A204.1 (cell line): ENCODE measurements around the gene RECK.
"Not testable (repeated sequence)": the region's sequence is repeated elsewhere in the genome, so short reads cannot be mapped to it uniquely, and the experiment has no call there.

ENCODE experiments used
- FAIRE-seq: peaks from 2 replicates; lab custom pipeline; 2012; peaks lifted over from hg19 to GRCh38; lab: Jason Lieb, UNC

RECK gene

DNA sequence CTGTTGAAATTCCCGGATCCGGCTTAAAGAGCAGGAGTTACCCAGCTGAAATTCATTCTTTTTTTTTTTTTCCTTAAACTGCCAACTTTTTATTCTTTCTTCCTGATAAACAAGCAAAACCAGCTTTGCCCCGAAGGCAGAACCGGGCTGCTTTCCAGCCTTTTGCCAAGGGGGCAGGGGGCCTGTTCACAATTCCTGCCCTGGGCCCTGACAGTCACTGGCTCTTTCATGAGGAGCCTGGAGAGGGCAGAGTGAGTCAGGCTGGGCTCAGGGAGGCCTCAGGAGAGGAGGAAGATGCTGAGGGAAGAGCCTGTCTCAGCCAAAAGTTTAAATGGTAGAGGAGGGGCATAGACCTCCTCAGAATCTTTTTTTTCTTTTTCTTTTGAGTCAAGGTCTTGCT is 104.6 kb downstream of the RECK start:
- no peak for FAIRE-seq

- no peak for FAIRE-seq
These were observed 105.0 kb downstream of the RECK start for GRCh38 chr9:36141761-36142160.

GRCh38 chr9:36142510-36143244 is 106.0 kb downstream of the RECK start:
- FAIRE-seq, result no peak

- FAIRE-seq, result no peak
These were observed 106.5 kb downstream of the RECK start for GRCh38 chr9:36143245-36143641.

DNA sequence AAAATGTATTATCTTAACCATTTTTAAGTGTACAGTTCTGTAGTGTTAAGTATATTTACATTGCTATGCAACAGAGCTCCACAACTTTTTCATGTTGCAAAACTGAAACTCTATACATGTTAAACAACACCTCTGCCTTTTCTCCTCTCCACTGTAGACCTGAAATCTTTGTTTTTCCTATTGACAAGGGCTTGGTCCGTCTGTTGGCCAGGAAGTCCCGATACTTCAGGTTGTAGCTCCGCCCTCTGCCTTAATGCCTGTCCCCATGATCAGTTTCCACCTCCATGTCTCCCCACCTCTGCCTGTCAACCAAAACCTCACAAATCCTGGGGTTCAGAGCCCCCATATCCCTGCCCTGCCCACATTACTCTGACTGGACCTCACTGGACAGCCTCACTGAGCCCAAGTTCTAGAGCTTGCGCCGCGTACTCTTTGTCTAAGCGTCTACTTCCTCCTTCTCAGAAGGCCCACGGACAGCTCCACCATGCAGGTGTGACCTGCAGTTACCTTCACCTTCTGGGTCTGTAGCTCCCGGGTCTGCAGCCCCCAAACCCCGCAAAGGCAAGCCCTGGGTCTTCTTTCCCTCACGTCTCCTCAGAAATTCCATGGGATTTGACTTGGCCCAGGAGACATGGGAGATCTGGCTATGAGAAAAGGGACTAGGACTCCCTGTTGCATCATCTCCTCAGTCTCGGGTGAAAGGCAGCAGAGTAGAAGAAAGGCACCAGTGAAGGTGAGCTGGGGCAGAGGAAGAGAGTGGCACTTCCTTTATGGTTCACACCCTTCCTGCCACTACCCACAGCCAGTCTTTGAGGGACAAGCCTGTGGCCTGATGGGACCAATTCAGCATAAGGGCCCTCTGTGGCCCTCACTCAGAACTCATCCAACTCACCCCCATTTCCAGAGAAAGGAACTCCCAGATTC is 107.9 kb downstream of the RECK start:
- no peak for FAIRE-seq

DNA sequence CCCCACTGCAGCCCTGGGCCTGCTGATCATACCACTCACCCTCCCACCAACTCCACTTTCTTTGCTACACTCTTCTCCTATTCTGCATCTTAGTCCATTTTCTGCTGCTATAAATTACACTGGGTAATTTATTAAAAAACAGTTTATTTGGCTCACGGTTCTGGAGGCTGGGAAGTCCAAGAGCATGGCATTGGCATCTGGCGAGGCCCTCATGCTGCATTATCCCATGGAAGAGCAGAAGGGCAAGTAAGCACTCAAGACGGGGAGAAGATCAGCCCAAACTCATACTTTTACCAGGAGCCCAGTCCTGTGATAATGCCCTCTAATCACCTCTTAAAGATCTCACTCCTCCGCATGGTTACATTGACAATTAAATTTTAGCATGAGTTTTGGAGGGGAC is 109.3 kb downstream of the RECK start:
- FAIRE-seq, result no peak

DNA sequence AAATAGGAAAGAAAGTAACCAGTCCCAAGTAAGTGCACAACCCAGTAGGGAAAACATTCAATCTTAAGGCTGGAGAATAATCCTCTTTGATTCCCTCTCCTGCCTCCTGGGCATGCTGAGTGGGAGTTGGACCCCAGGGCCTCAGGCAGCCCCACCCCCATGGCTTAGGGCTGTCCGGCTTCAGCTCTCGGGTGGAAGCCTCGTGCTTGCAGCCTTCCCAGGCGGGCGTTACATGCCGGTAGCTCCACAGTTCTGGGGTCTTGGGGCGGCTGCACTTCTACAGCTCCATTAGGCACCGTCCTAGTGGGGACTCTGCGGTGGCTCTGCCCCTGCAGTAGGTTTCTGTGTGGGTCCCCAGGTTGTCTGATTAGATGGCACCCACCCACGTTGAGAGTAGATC is 109.9 kb downstream of the RECK start:
- no peak for FAIRE-seq

DNA sequence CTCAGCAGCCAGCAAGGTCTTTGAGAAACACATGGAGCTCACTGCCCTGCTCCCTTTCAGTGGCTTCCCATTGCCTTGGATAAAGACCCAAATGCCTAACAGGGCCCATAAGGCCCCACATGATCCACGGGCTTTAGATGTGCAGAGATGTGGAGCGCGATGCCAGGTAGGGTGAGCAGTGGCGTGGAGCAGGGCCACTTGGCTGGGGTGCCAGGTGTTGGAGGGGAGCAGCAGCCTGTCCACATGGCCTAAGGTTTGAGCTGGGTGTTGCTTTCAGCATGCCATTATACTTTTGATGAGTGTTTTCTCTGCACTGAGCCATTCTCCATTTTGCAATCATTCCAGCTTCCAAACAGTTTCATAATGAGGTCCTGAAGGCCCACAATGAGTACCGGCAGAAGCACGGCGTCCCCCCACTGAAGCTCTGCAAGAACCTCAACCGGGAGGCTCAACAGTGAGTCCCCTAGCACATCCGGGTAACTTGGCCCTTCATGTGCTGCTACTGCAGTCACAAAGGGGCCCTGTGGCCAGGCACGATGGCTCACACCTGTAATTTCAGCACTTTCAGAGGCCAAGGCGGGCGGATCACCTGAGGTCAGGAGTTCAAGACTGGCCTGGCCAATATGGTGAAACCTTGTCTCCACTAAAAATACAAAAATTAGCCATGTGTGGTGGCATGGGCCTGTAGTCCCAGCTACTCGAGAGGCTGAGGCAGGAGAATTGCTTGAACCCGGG is 110.9 kb downstream of the RECK start:
- FAIRE-seq, result no peak

DNA sequence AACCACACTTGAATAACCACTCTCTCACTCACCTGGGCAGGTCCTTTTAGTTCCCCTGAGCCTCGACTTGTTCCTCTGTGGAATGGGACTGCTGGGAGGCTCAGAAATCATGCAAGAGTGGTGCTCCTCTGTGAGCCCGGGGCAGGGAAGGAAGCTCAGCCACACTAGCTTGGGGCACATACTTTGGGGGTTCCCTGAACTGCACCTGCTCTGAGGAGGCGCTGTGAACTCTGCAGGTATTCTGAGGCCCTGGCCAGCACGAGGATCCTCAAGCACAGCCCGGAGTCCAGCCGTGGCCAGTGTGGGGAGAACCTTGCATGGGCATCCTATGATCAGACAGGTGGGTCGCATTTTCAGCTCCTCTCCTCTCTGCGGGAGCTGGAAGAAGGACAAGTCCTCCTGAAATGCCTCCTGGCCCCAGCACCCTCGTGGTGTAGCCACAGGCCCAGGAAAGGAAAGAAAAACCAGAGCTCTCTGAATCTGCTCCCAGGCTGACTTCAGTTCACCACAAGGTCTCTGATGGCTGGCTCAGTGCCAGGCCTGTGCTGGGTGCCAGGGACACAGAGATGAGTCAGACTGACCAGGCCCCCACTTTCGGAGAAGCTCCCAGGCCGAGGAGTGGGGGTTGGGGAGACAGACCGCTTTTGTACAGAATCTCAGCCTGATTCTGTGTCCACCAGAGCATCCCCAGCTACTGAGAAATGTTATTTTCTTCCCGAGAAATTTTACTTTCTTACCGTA is 111.8 kb downstream of the RECK start:
- FAIRE-seq, result no peak

GRCh38 chr9:36149197-36149596 is 112.5 kb downstream of the RECK start:
- FAIRE-seq, result no peak

DNA sequence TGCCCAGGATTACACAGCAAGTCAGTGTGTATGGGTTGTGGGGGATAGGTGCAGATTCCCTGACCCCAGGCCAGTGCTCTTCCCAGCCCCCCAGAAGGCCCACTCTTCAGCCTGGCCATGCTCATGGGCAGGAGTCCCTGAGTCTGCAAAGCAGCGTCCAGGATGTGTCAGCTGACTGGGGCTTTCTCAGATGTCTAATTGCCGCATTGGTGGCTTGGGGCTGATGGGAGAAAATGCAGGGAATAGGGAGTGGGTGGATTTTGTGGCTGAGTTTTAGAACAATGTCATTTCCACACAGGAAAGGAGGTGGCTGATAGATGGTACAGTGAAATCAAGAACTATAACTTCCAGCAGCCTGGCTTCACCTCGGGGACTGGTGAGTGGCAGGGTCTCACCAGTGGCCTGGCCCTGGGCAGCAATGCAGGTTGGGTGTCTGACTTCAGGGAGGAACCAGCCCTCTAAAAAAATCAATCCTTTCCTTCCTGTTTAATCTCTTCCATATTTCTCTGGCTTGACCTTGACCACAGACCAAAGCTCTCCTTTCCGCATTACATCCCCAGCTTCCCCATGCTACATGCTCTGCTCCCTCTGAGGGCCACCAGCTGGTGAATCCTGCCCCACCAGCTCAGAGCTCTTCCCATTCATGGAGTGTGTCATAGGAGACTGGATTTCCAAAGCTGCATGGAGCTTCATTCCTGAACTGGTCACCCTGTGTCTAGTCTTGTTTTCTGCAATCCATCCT is 114.0 kb downstream of the RECK start:
- FAIRE-seq, result no peak

- no peak for FAIRE-seq
These were observed 114.8 kb downstream of the RECK start for GRCh38 chr9:36151316-36152210.

DNA sequence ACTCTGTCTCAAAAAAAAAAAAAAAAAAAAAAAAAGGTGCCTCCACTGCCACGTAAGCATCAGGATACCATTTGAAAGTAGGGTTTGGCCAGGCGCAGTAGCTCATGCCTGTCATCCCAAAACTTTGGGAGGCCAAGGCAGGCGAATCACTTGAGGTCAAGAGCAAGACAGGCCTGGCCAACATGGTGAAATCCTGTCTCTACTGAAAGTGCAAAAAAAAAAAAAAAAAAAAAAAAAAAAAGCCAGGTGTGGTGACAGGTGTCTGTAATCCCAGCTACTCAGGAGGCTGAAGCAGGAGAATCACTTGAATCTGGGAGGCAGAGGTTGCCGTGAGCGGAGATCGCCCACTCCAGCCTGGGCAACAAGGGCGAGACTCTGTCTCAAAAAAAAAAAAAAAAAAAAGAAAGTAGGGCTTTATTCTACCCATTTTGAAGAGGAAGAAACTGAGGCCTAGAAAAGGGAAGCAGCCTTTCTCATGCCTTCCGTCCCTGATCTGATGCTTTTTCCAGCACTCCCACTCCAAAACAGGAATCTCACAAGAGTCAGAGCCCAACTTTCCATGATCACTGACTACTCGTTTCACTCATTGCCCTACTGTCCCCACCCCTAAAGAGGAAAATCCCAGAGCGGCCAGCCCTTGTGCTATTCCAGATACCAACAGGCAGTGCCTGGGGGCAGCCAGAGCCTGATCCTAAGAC is 116.2 kb downstream of the RECK start:
- no peak for FAIRE-seq

- no peak for FAIRE-seq
These were observed 117.0 kb downstream of the RECK start for GRCh38 chr9:36153746-36154145.

GRCh38 chr9:36154331-36154952 is 117.7 kb downstream of the RECK start:
- FAIRE-seq, result no peak

- FAIRE-seq, result no peak
These were observed 119.4 kb downstream of the RECK start for GRCh38 chr9:36156116-36156515.

GRCh38 chr9:36158122-36158521 is 121.4 kb downstream of the RECK start:
- FAIRE-seq, result no peak

GRCh38 chr9:36158917-36159316 is 122.2 kb downstream of the RECK start:
- no peak for FAIRE-seq

GRCh38 chr9:36159509-36159908 is 122.8 kb downstream of the RECK start:
- FAIRE-seq, result not testable (repeated sequence)
